ENCODE measurements around the gene CNTNAP4. TPM values are rescaled to one million over a fixed set of nuclear protein-coding genes. Genes with fewer than 3 reads are reported as not detected.

The CNTNAP4 gene
- total RNA-seq, 1 donor from 2014 or later = 0.10 TPM

GRCh38 chr16:76518781-76519180, 241.6 kb downstream of the CNTNAP4 start:
- no peak for TF ChIP-seq CTCF (IDR thresholded peaks at IDR 0.05; ENCODE audit: unreplicated experiment)
- Mint-ChIP-seq H3K4me1 (ENCODE audit: unreplicated experiment) (peaks cover 3% of the 10 kb centered on the region), H3K27me3 (ENCODE audit: unreplicated experiment) (peaks cover 6% of the 10 kb centered on the region), H3K27ac (ENCODE audit: unreplicated experiment) (no peak overlapping the region), H3K9me3 (ENCODE audit: unreplicated experiment) (peaks cover 11% of the 10 kb centered on the region), H3K36me3 (ENCODE audit: low read depth, unreplicated experiment) (no peaks in the 10 kb centered on the region), H3K4me3 (ENCODE audit: unreplicated experiment) (no peak overlapping the region)
- DNase-seq (ENCODE audit: low spot score) = no peak

DNA sequence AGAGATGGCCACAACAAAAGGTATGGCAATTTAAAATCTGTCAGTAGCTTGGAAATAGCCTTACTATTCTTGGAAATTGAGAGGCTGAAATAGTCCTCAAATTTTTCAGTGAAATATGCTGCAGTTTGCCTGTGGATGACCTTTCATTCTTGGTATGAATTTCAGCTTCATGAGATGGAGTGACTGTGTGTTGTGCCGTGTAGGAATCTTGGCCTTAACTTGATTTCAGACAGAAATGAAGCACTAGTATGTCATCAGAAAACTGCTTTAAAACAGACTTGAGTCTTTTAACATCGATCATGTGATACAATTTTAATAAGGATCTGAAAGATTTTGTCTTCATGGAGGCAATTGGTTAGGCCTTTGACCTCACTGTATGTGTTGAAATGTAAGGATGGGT, 247.2 kb downstream of the CNTNAP4 start:
- H3K27me3 Mint-ChIP-seq (ENCODE audit: unreplicated experiment) = no peaks in the 10 kb centered on the region
- no peaks in the 10 kb centered on the region for H3K36me3 Mint-ChIP-seq (ENCODE audit: low read depth, unreplicated experiment)
- H3K4me3 Mint-ChIP-seq (ENCODE audit: unreplicated experiment) = no peak overlapping the region
- no peak for DNase-seq (ENCODE audit: low spot score)
- no peak for TF ChIP-seq CTCF (IDR thresholded peaks at IDR 0.05; ENCODE audit: unreplicated experiment)
- H3K9me3 Mint-ChIP-seq (ENCODE audit: unreplicated experiment) = peaks cover 17% of the 10 kb centered on the region
- H3K4me1 Mint-ChIP-seq (ENCODE audit: unreplicated experiment) = no peaks in the 10 kb centered on the region
- no peak overlapping the region for H3K27ac Mint-ChIP-seq (ENCODE audit: unreplicated experiment)

DNA sequence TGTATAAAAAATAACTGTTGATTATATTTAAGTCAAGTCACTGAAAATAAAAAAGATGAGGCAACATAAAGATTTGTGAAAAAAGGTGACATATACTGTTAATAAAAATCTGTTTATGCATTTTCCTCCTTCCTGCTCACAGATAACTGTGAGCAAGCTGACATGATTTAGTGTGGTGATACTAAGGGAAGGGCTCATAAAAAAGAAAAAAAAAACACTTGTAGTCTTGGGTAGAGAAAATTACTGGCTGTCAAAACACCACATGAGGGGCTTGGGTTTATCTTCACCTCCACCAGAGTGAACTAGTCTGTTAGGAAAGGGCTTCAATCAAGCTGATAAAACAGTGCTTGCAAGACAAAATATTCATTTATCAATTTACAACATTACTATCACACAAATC, 247.6 kb downstream of the CNTNAP4 start:
- no peak overlapping the region for H3K4me3 Mint-ChIP-seq (ENCODE audit: unreplicated experiment)

GRCh38 chr16:76527244-76527643, 250.0 kb downstream of the CNTNAP4 start:
- Mint-ChIP-seq H3K9me3 (ENCODE audit: unreplicated experiment) (peaks cover 22% of the 10 kb centered on the region), H3K4me3 (ENCODE audit: unreplicated experiment) (no peak overlapping the region), H3K27ac (ENCODE audit: unreplicated experiment) (no peak overlapping the region), H3K4me1 (ENCODE audit: unreplicated experiment) (no peaks in the 10 kb centered on the region), H3K27me3 (ENCODE audit: unreplicated experiment) (no peaks in the 10 kb centered on the region), H3K36me3 (ENCODE audit: low read depth, unreplicated experiment) (no peaks in the 10 kb centered on the region)
- no peak for TF ChIP-seq CTCF (IDR thresholded peaks at IDR 0.05; ENCODE audit: unreplicated experiment)
- DNase-seq (ENCODE audit: low spot score) = no peak

More for the DNA sequence above, 247.6 kb downstream of the CNTNAP4 start:
- no peaks in the 10 kb centered on the region for H3K27me3 Mint-ChIP-seq (ENCODE audit: unreplicated experiment)
- H3K9me3 Mint-ChIP-seq (ENCODE audit: unreplicated experiment) = peaks cover 17% of the 10 kb centered on the region
- no peak for DNase-seq (ENCODE audit: low spot score)
- no peaks in the 10 kb centered on the region for H3K4me1 Mint-ChIP-seq (ENCODE audit: unreplicated experiment)
- no peaks in the 10 kb centered on the region for H3K36me3 Mint-ChIP-seq (ENCODE audit: low read depth, unreplicated experiment)
- no peak overlapping the region for H3K27ac Mint-ChIP-seq (ENCODE audit: unreplicated experiment)
- TF ChIP-seq CTCF (IDR thresholded peaks at IDR 0.05; ENCODE audit: unreplicated experiment) = no peak

GRCh38 chr16:76529120-76529519, 251.9 kb downstream of the CNTNAP4 start:
- Mint-ChIP-seq H3K27ac (ENCODE audit: unreplicated experiment) (no peak overlapping the region), H3K27me3 (ENCODE audit: unreplicated experiment) (no peaks in the 10 kb centered on the region), H3K9me3 (ENCODE audit: unreplicated experiment) (peaks cover 31% of the 10 kb centered on the region)

More at GRCh38 chr16:76529120-76529519, 251.9 kb downstream of the CNTNAP4 start:
- no peak overlapping the region for H3K4me3 Mint-ChIP-seq (ENCODE audit: unreplicated experiment)
- no peaks in the 10 kb centered on the region for H3K4me1 Mint-ChIP-seq (ENCODE audit: unreplicated experiment)
- TF ChIP-seq CTCF (IDR thresholded peaks at IDR 0.05; ENCODE audit: unreplicated experiment) = no peak
- no peak for DNase-seq (ENCODE audit: low spot score)
- no peaks in the 10 kb centered on the region for H3K36me3 Mint-ChIP-seq (ENCODE audit: low read depth, unreplicated experiment)
